A549 (cell line): ENCODE results near the gene KLK7.

ENCODE experiments used
- POLR2A ChIP-seq: IDR thresholded peaks from 2 replicates; pipeline ENCODE4 v1.6.1; 2012; ENCODE audit warnings: mild to moderate bottlenecking, low read length
- RAD21 ChIP-seq, 2 experiments: fragments of >200 bp in 1 of 2; sonication (Bioruptor Twin) in 1 of 2; formaldehyde crosslinking in 1 of 2; IDR thresholded peaks in 1 of 2; conservative IDR thresholded peaks in 1 of 2; 2 replicates in 1 of 2; 3 replicates in 1 of 2; pipeline ENCODE4 v1.6.1; 2012 to 2018; ENCODE audit warnings: inconsistent platforms in 1 of 2
- RCOR1 ChIP-seq: fragments of 150-350 bp; IDR thresholded peaks from 2 replicates; pipeline ENCODE4 v1.6.1; 2014; ENCODE audit warnings: antibody characterized with exemption, low read length, low read depth
- RFX5 ChIP-seq: fragments of 450-650 bp; IDR thresholded peaks from 2 replicates; pipeline ENCODE4 v1.7.1; 2014; ENCODE audit warnings: antibody characterized with exemption, mild to moderate bottlenecking, moderate library complexity
- TF ChIP-seq, protein P1 (sequence below): fragments of >200 bp; sonication (Bioruptor Twin); formaldehyde crosslinking; IDR thresholded peaks from 3 replicates; pipeline ENCODE4 v1.5.1; 2016

GRCh38 chr19:50975766-50976165 is 8.0 kb downstream of the KLK7 start:
- TF ChIP-seq POLR2A (no peak), RCOR1 (no peak), RFX5 (no peak), RAD21 (conservative IDR thresholded peaks at IDR 0.05 in 1 of 2, IDR thresholded peaks at IDR 0.05 in 1 of 2) (no peak)
- TF ChIP-seq, protein P1, sequence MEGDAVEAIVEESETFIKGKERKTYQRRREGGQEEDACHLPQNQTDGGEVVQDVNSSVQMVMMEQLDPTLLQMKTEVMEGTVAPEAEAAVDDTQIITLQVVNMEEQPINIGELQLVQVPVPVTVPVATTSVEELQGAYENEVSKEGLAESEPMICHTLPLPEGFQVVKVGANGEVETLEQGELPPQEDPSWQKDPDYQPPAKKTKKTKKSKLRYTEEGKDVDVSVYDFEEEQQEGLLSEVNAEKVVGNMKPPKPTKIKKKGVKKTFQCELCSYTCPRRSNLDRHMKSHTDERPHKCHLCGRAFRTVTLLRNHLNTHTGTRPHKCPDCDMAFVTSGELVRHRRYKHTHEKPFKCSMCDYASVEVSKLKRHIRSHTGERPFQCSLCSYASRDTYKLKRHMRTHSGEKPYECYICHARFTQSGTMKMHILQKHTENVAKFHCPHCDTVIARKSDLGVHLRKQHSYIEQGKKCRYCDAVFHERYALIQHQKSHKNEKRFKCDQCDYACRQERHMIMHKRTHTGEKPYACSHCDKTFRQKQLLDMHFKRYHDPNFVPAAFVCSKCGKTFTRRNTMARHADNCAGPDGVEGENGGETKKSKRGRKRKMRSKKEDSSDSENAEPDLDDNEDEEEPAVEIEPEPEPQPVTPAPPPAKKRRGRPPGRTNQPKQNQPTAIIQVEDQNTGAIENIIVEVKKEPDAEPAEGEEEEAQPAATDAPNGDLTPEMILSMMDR = no peak
